Mammary epithelial cell (primary cell): ENCODE measurements around the gene FAM3B.

Source experiments
- EZH2 ChIP-seq: IDR thresholded peaks from 2 replicates; pipeline ENCODE4 v1.6.1; 2012; ENCODE audit warnings: low read length, inconsistent platforms, borderline replicate concordance
- TF ChIP-seq, protein P1 (sequence below), 2 donors: IDR thresholded peaks in 1 of 2; conservative IDR thresholded peaks in 1 of 2; 2 replicates each; pipeline ENCODE4 v1.5.1; 2011 to 2012; ENCODE audit warnings: inconsistent platforms in 2 of 2, low read length in 2 of 2, mild to moderate bottlenecking in 2 of 2, control low read depth in 1 of 2, low read depth in 1 of 2; ENCODE audit not compliant: insufficient read depth in 1 of 2; ENCODE audit errors: extremely low read depth in 1 of 2

DNA sequence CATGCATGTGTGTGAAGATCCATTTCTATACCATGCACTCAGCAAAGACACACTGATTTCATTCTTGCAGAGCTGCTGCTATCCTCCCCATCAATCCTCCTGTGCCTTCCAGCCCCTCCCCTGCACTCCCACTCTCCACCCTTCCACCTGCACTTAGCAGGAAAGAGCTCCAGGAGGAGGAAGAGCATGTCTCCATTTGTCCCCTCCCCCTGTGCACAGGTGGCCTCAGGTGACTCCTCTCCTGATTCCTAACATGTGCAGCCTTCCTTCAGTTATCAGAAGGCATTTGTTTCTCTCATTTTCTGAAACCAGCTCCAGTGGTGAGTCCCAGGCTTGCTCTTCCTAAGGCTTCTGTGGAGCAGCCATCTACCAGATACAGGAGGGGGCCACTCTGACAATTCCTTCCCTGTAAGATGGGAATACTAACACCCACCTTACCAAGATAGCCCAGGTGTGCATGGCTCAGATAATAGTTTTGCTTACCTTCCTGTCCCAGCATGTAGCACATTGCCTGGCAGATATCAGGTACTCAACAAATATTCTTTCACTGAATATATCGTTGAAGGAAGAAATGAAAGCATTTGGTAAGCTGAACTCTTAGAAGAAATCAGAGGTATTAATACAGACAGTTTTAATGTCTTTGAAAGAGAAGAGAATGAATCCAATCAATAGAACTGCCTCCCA lies 21.9 kb upstream of the FAM3B start:
- TF ChIP-seq, protein P1, sequence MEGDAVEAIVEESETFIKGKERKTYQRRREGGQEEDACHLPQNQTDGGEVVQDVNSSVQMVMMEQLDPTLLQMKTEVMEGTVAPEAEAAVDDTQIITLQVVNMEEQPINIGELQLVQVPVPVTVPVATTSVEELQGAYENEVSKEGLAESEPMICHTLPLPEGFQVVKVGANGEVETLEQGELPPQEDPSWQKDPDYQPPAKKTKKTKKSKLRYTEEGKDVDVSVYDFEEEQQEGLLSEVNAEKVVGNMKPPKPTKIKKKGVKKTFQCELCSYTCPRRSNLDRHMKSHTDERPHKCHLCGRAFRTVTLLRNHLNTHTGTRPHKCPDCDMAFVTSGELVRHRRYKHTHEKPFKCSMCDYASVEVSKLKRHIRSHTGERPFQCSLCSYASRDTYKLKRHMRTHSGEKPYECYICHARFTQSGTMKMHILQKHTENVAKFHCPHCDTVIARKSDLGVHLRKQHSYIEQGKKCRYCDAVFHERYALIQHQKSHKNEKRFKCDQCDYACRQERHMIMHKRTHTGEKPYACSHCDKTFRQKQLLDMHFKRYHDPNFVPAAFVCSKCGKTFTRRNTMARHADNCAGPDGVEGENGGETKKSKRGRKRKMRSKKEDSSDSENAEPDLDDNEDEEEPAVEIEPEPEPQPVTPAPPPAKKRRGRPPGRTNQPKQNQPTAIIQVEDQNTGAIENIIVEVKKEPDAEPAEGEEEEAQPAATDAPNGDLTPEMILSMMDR (conservative IDR thresholded peaks at IDR 0.05 in 1 of 2, IDR thresholded peaks at IDR 0.05 in 1 of 2; ENCODE audit: extremely low read depth in 1 of 2, insufficient read depth in 1 of 2, low read depth in 1 of 2, low read length in 2 of 2) = no peak
- no peak for TF ChIP-seq EZH2
